Liver (tissue), 9 donors: Measurements from ENCODE around the gene GCNT1. TPM values are rescaled to one million over a fixed set of nuclear protein-coding genes. Genes with fewer than 3 reads are reported as not detected.
A peak's percentile ranks its signal among the peaks of the same experiment; 100 is the strongest.

Experiments used
- DNase-seq: peaks from one replicate; pipeline ENCODE4 v3.0.0-alpha.2; 2017; ENCODE audit warnings: low spot score
- H3K27ac ChIP-seq, 2 donors: one replicate each; pipeline ENCODE4 v1.7.0; 2013; ENCODE audit warnings: inconsistent platforms in 2 of 2, low read length in 2 of 2, control low read depth in 1 of 2, low read depth in 1 of 2, mild to moderate bottlenecking in 1 of 2
- H3K27me3 ChIP-seq, 4 donors: one replicate each; pipeline versions ENCODE4 v1.6.1 to v1.7.0; 2013; ENCODE audit warnings: low read length in 3 of 4, inconsistent platforms in 1 of 4, mild to moderate bottlenecking in 1 of 4, moderate library complexity in 1 of 4; ENCODE audit not compliant: control insufficient read depth in 4 of 4, insufficient read depth in 4 of 4
- H3K36me3 ChIP-seq, 4 donors: one replicate each; pipeline versions ENCODE4 v1.6.1 to v1.7.0; 2013; ENCODE audit warnings: low read length in 3 of 4, mild to moderate bottlenecking in 3 of 4, low read depth in 1 of 4, moderate library complexity in 1 of 4; ENCODE audit not compliant: control insufficient read depth in 4 of 4, insufficient read depth in 3 of 4
- H3K4me1 ChIP-seq, 4 donors: one replicate each; pipeline versions ENCODE4 v1.6.1 to v1.7.0; 2013; ENCODE audit warnings: low read length in 3 of 4, mild to moderate bottlenecking in 3 of 4, moderate library complexity in 1 of 4; ENCODE audit not compliant: control insufficient read depth in 4 of 4, insufficient read depth in 4 of 4
- H3K4me3 ChIP-seq, 3 donors: one replicate each; pipeline versions ENCODE4 v1.6.1 to v1.7.0; 2013; ENCODE audit warnings: low read length in 3 of 3, control low read depth in 1 of 3, low read depth in 1 of 3, mild to moderate bottlenecking in 1 of 3
- H3K9ac ChIP-seq, 2 donors: one replicate each; pipeline ENCODE4 v1.7.0; 2013; ENCODE audit warnings: low read length in 2 of 2, mild to moderate bottlenecking in 2 of 2, moderate library complexity in 2 of 2, control low read depth in 1 of 2, low read depth in 1 of 2
- H3K9me3 ChIP-seq, 4 donors: one replicate each; pipeline versions ENCODE4 v1.6.1 to v1.7.0; 2013; ENCODE audit warnings: low read length in 3 of 4; ENCODE audit not compliant: control insufficient read depth in 4 of 4
- CTCF ChIP-seq: fragments of 150-350 bp; IDR thresholded peaks from 2 replicates; pipeline ENCODE4 v1.5.1; 2017; ENCODE audit warnings: improper control_type of control experiment, low read depth, low read length; ENCODE audit not compliant: missing input control
- EGR1 ChIP-seq, 2 donors: IDR thresholded peaks; 2 replicates each; pipeline ENCODE4 v1.6.1; 2016 to 2018; ENCODE audit warnings: antibody characterized with exemption in 2 of 2, low read depth in 2 of 2
- FOXA1 ChIP-seq: IDR thresholded peaks from 2 replicates; pipeline ENCODE4 v1.6.1; 2016; ENCODE audit warnings: antibody characterized with exemption
- GABPA ChIP-seq, 2 donors: IDR thresholded peaks in 1 of 2; conservative IDR thresholded peaks in 1 of 2; 2 replicates each; pipeline ENCODE4 v1.6.1; 2016; ENCODE audit warnings: antibody characterized with exemption in 2 of 2, mild to moderate bottlenecking in 1 of 2, moderate library complexity in 1 of 2
- HNF4A ChIP-seq, 2 donors: conservative IDR thresholded peaks; 2 replicates each; pipeline ENCODE4 v1.6.1; 2016; ENCODE audit warnings: antibody characterized with exemption in 2 of 2, mild to moderate bottlenecking in 2 of 2
- HNF4G ChIP-seq: IDR thresholded peaks from 2 replicates; pipeline ENCODE4 v1.6.1; 2016; ENCODE audit warnings: antibody characterized with exemption
- NR2F2 ChIP-seq: IDR thresholded peaks from 2 replicates; pipeline ENCODE4 v1.6.1; 2016; ENCODE audit warnings: antibody characterized with exemption
- RAD21 ChIP-seq, 2 donors: IDR thresholded peaks; 2 replicates each; pipeline ENCODE4 v1.6.1; 2016; ENCODE audit warnings: antibody characterized with exemption in 2 of 2, mild to moderate bottlenecking in 2 of 2
- RXRA ChIP-seq, 2 donors: IDR thresholded peaks; 2 replicates each; pipeline ENCODE4 v1.6.1; 2017 to 2018; ENCODE audit warnings: antibody characterized with exemption in 2 of 2, mild to moderate bottlenecking in 1 of 2
- SP1 ChIP-seq: IDR thresholded peaks from 2 replicates; pipeline ENCODE4 v1.6.1; 2018; ENCODE audit warnings: antibody characterized with exemption, mild to moderate bottlenecking
- TAF1 ChIP-seq: conservative IDR thresholded peaks from 2 replicates; pipeline ENCODE4 v1.6.1; 2016; ENCODE audit warnings: antibody characterized with exemption, mild to moderate bottlenecking
- whole genome bisulfite sequencing: extraction: QIAGEN DNeasy Blood & Tissue Kit; methylation state at CpG from one replicate; pipeline ENCODE4 v1.1.7; 2013; 5-methylcytosine and 5-hydroxymethylcytosine counted together
- polyA plus RNA-seq, 2 donors: library from polyadenylated mRNA; stranded (reverse) in 1 of 2; unstranded in 1 of 2; fragments of 200-250 nt in 1 of 2; fragments of >200 nt in 1 of 2; fragmentation: Nextera tagmentation in 1 of 2; extraction: Ambion mirVana in 1 of 2; gene quantifications; one replicate each; pipeline versions ENCODE4 v1.2.1 to v1.2.3, GENCODE V29; 2013 to 2015
- total RNA-seq, 2 donors: library from RNA; depleted of rRNA; stranded (reverse); fragments of >200 nt; gene quantifications; one replicate each; pipeline ENCODE4 v1.2.3, GENCODE V29; 2014
- donor health status: healthy.
- donor health status: healthy.
- donor health status: healthy.
- donor health status: healthy.
- donor health status: healthy.

The GCNT1 gene
- total and polyA plus RNA-seq, 4 donors = 0.82 to 4.3 (median 2.6) TPM

DNA sequence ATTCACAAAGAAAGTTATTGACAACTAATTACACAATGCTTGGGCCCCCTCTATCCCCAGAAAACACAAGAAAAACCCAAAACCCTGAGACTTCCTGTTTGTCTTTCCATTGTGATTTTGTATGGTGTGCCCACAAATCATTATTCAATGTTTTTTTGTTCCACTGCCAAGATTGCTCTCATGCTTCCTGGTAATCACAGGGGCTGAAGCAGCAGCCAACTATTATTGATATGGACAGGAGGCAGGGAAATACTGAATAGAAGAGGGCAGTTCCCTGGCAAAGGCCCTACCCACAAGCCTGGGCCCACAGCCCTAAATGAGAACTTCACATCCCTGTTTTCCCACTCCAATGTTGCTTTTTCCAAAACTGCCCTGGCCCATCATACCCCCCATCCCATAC lies 43.3 kb upstream of the GCNT1 start:
- H3K27me3 ChIP-seq = no peaks in the 10 kb centered on the region
- no peaks in the 10 kb centered on the region for H3K36me3 ChIP-seq
- peaks cover 0 to 1% (median 0%) of the 10 kb centered on the region in 4 donors for H3K4me1 ChIP-seq
- H3K4me3 ChIP-seq = no peak overlapping the region
- H3K27ac ChIP-seq = no peak overlapping the region
- peaks cover 0 to 2% (median 0%) of the 10 kb centered on the region in 4 donors for H3K9me3 ChIP-seq
- H3K9ac ChIP-seq = no peak overlapping the region
- TF ChIP-seq FOXA1 (no peak), GABPA (IDR thresholded peaks at IDR 0.05 in 1 of 2, conservative IDR thresholded peaks at IDR 0.05 in 1 of 2) (peak in 1 of 2 donors; percentile 17), TAF1 (no peak), HNF4A (conservative IDR thresholded peaks at IDR 0.05) (peak in 1 of 2 donors; percentile 18), EGR1 (IDR thresholded peaks at IDR 0.05; ENCODE audit: low read depth in 2 of 2) (no peak), HNF4G (no peak), SP1 (peak; percentile 12), RXRA (IDR thresholded peaks at IDR 0.05) (no peak), NR2F2 (no peak)
- no peak for DNase-seq

DNA sequence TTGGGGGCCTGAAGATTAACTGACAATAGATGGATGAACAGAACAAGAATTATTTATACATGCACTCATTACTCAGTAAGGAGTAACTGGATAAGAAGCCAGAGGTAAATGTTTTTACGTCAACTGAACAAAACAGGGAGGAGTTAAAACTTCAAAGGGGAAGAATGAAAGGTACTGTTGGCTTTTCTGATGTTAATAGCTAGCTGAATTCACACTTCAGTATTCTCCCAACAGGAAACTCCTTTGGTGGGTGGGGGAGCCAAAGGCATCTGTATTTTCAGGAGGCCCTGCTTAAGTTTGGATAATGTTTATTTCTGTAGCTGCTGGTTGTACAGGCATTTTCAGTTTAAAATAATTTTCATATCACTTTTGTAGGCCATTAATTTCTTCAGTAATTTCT lies 41.6 kb upstream of the GCNT1 start:
- 38% methylated on average over 1 of the region's 1 CpG for WGBS
- H3K4me1 ChIP-seq = peaks cover 0 to 1% (median 0%) of the 10 kb centered on the region in 4 donors
- DNase-seq = no peak
- H3K36me3 ChIP-seq = no peaks in the 10 kb centered on the region
- no peaks in the 10 kb centered on the region for H3K27me3 ChIP-seq
- no peak for TF ChIP-seq EGR1 (IDR thresholded peaks at IDR 0.05; ENCODE audit: low read depth in 2 of 2)
- H3K27ac ChIP-seq = no peak overlapping the region
- no peak overlapping the region for H3K4me3 ChIP-seq
- peaks cover 0 to 2% (median 0%) of the 10 kb centered on the region in 4 donors for H3K9me3 ChIP-seq
- no peak overlapping the region for H3K9ac ChIP-seq

GRCh38 chr9:76419782-76420380 lies 39.1 kb upstream of the GCNT1 start:
- DNase-seq = no peak
- H3K9me3 ChIP-seq = no peaks in the 10 kb centered on the region
- no peaks in the 10 kb centered on the region for H3K27me3 ChIP-seq
- whole genome bisulfite sequencing = 64% methylated on average over 2 of the region's 2 CpGs
- no peak overlapping the region for H3K9ac ChIP-seq
- peaks cover 0 to 1% (median 0%) of the 10 kb centered on the region in 4 donors for H3K4me1 ChIP-seq
- H3K4me3 ChIP-seq = no peak overlapping the region
- TF ChIP-seq NR2F2 (no peak), RAD21 (IDR thresholded peaks at IDR 0.05) (peak; percentile 71 to 79), CTCF (peak; percentile 54), HNF4G (no peak), HNF4A (conservative IDR thresholded peaks at IDR 0.05) (peak in 1 of 2 donors; percentile 9)
- no peaks in the 10 kb centered on the region for H3K36me3 ChIP-seq
- no peak overlapping the region for H3K27ac ChIP-seq
